Type B pancreatic cell (in vitro differentiated cells): Measurements from ENCODE around the gene DERA. TPM values are rescaled to one million over a fixed set of nuclear protein-coding genes. Genes with fewer than 3 reads are reported as not detected.
"Not testable (repeated sequence)": the region's sequence is repeated elsewhere in the genome, so short reads cannot be mapped to it uniquely, and the experiment has no call there.

Experiments used
- DNase-seq: peaks from one replicate; pipeline ENCODE4 v3.0.0; 2021; ENCODE audit warnings: mixed read lengths; ENCODE audit not compliant: unreplicated experiment; ENCODE audit errors: extremely low spot score
- H3K27ac Mint-ChIP-seq: 2 replicates; pipeline ENCODE4 v1.8.0; 2021; ENCODE audit warnings: mild to moderate bottlenecking, mixed read lengths
- H3K27me3 Mint-ChIP-seq: 2 replicates; pipeline ENCODE4 v1.8.0; 2021; ENCODE audit warnings: mixed read lengths
- H3K36me3 Mint-ChIP-seq: 2 replicates; pipeline ENCODE4 v1.8.0; 2021; ENCODE audit warnings: mixed read lengths
- H3K4me1 Mint-ChIP-seq: one replicate; pipeline ENCODE4 v1.8.0; 2021; ENCODE audit warnings: mixed read lengths; ENCODE audit not compliant: unreplicated experiment
- H3K4me3 Mint-ChIP-seq: 2 replicates; pipeline ENCODE4 v1.8.0; 2021; ENCODE audit warnings: mild to moderate bottlenecking, mixed read lengths
- H3K9me3 Mint-ChIP-seq: 2 replicates; pipeline ENCODE4 v1.8.0; 2021; ENCODE audit warnings: mixed read lengths
- CTCF ChIP-seq: fragments of 200-600 bp; sonication (generic); conservative IDR thresholded peaks from 2 replicates; pipeline ENCODE4 v1.5.0; 2021; ENCODE audit warnings: antibody characterized with exemption, mild to moderate bottlenecking
- total RNA-seq: library from RNA; stranded (reverse); gene quantifications from 2 replicates; pipeline ENCODE4 v1.2.1, GENCODE V29; 2021; ENCODE audit warnings: low replicate concordance

DERA gene
- total RNA-seq, 1 donor from 2014 or later = 33.9 TPM

- no peak overlapping the region for H3K4me3 Mint-ChIP-seq
- no peak overlapping the region for H3K27ac Mint-ChIP-seq
- no peaks in the 10 kb centered on the region for H3K9me3 Mint-ChIP-seq
- H3K4me1 Mint-ChIP-seq = no peaks in the 10 kb centered on the region
- peaks cover 10% of the 10 kb centered on the region for H3K27me3 Mint-ChIP-seq
- H3K36me3 Mint-ChIP-seq = no peaks in the 10 kb centered on the region
- TF ChIP-seq CTCF = no peak
- DNase-seq = no peak
Measured at GRCh38 chr12:15868186-15868585, 42.9 kb upstream of the DERA start.

- Mint-ChIP-seq H3K9me3 (no peaks in the 10 kb centered on the region), H3K36me3 (no peaks in the 10 kb centered on the region), H3K27me3 (no peaks in the 10 kb centered on the region), H3K4me3 (no peak overlapping the region), H3K27ac (no peak overlapping the region), H3K4me1 (no peaks in the 10 kb centered on the region)
- TF ChIP-seq CTCF = no peak
- DNase-seq = no peak
Measured at GRCh38 chr12:15873556-15873955, 37.6 kb upstream of the DERA start.

GRCh38 chr12:15874556-15875145 is 36.5 kb upstream of the DERA start:
- H3K4me1 Mint-ChIP-seq, H3K27me3 Mint-ChIP-seq, H3K4me3 Mint-ChIP-seq, H3K27ac Mint-ChIP-seq, H3K9me3 Mint-ChIP-seq, H3K36me3 Mint-ChIP-seq, DNase-seq: not testable (repeated sequence)

- H3K27ac Mint-ChIP-seq = no peak overlapping the region
- no peak overlapping the region for H3K4me3 Mint-ChIP-seq
Measured at GRCh38 chr12:15875863-15876262, 35.3 kb upstream of the DERA start.

GRCh38 chr12:15879413-15879812 is 31.7 kb upstream of the DERA start:
- Mint-ChIP-seq H3K4me3 (no peak overlapping the region), H3K27ac (peak overlapping the region; percentile 35), H3K27me3 (no peaks in the 10 kb centered on the region), H3K4me1 (peaks cover 9% of the 10 kb centered on the region), H3K9me3 (no peaks in the 10 kb centered on the region), H3K36me3 (peaks cover 9% of the 10 kb centered on the region)
- no peak for DNase-seq
- TF ChIP-seq CTCF = no peak

More at GRCh38 chr12:15875863-15876262, 35.3 kb upstream of the DERA start:
- no peaks in the 10 kb centered on the region for H3K4me1 Mint-ChIP-seq
- no peaks in the 10 kb centered on the region for H3K9me3 Mint-ChIP-seq
- no peak for DNase-seq
- H3K36me3 Mint-ChIP-seq = no peaks in the 10 kb centered on the region
- TF ChIP-seq CTCF = no peak
- H3K27me3 Mint-ChIP-seq = no peaks in the 10 kb centered on the region

GRCh38 chr12:15880721-15881120 is 30.4 kb upstream of the DERA start:
- no peaks in the 10 kb centered on the region for H3K9me3 Mint-ChIP-seq
- TF ChIP-seq CTCF = no peak
- H3K4me1 Mint-ChIP-seq = peaks cover 9% of the 10 kb centered on the region
- no peak for DNase-seq
- no peaks in the 10 kb centered on the region for H3K27me3 Mint-ChIP-seq
- H3K27ac Mint-ChIP-seq = peak overlapping the region; percentile 73
- H3K4me3 Mint-ChIP-seq = peak overlapping the region; percentile 69
- H3K36me3 Mint-ChIP-seq = peaks cover 19% of the 10 kb centered on the region
